ENCODE results near the gene RABAC1. TPM values are rescaled to one million over a fixed set of nuclear protein-coding genes. Genes with fewer than 3 reads are reported as not detected.

RABAC1 gene
- polyA plus RNA-seq, 1 donor from 2014 or later = 290 TPM

GRCh38 chr19:41927497-41928192, 31.5 kb downstream of the RABAC1 start:
- Histone ChIP-seq H3K4me2 (ENCODE audit: low read length) (no peak overlapping the region), H3K27ac (ENCODE audit: low read length) (no peak overlapping the region), H3K9me3 (ENCODE audit: low read length) (no peaks in the 10 kb centered on the region), H3K4me3 (ENCODE audit: low read length) (peak overlapping the region; percentile 61), H3K27me3 (ENCODE audit: insufficient read depth, low read depth, low read length) (peaks cover 96% of the 10 kb centered on the region), H3F3A (ENCODE audit: insufficient read depth, low read length, poor library complexity, severe bottlenecking) (no peaks in the 10 kb centered on the region), H3K9ac (ENCODE audit: low read length) (peak overlapping the region; percentile 7), H4K20me1 (ENCODE audit: insufficient read depth) (no peaks in the 10 kb centered on the region), H3K9me2 (ENCODE audit: insufficient read depth, low read length) (no peaks in the 10 kb centered on the region), H2AFZ (ENCODE audit: low read depth, low read length) (no peak overlapping the region), H3K36me3 (ENCODE audit: insufficient read depth, low read length) (no peaks in the 10 kb centered on the region), H3K79me2 (replicated peaks; ENCODE audit: insufficient read depth, low read length) (no peaks in the 10 kb centered on the region)
- TF ChIP-seq REST (IDR thresholded peaks at IDR 0.05; ENCODE audit: borderline replicate concordance) = no peak

GRCh38 chr19:41926763-41927496, 32.2 kb downstream of the RABAC1 start:
- Histone ChIP-seq H3K79me2 (replicated peaks; ENCODE audit: insufficient read depth, low read length) (no peaks in the 10 kb centered on the region), H3K4me2 (ENCODE audit: low read length) (no peak overlapping the region), H3K4me3 (ENCODE audit: low read length) (no peak overlapping the region), H3K27ac (ENCODE audit: low read length) (no peak overlapping the region), H3F3A (ENCODE audit: insufficient read depth, low read length, poor library complexity, severe bottlenecking) (no peaks in the 10 kb centered on the region), H4K20me1 (ENCODE audit: insufficient read depth) (no peaks in the 10 kb centered on the region), H2AFZ (ENCODE audit: low read depth, low read length) (no peak overlapping the region), H3K9me2 (ENCODE audit: insufficient read depth, low read length) (no peaks in the 10 kb centered on the region), H3K27me3 (ENCODE audit: insufficient read depth, low read depth, low read length) (peaks cover 96% of the 10 kb centered on the region), H3K9ac (ENCODE audit: low read length) (no peak overlapping the region), H3K36me3 (ENCODE audit: insufficient read depth, low read length) (no peaks in the 10 kb centered on the region), H3K9me3 (ENCODE audit: low read length) (no peaks in the 10 kb centered on the region)
- TF ChIP-seq CTCF (IDR thresholded peaks at IDR 0.05; ENCODE audit: poor library complexity, severe bottlenecking) (no peak), TAF1 (IDR thresholded peaks at IDR 0.05; ENCODE audit: low read depth) (no peak)

GRCh38 chr19:41926028-41926762, 32.9 kb downstream of the RABAC1 start:
- H3K4me2 ChIP-seq (ENCODE audit: low read length) = no peak overlapping the region
- H3K9me3 ChIP-seq (ENCODE audit: low read length) = no peaks in the 10 kb centered on the region
- H3K4me3 ChIP-seq (ENCODE audit: low read length) = no peak overlapping the region
- H3K9ac ChIP-seq (ENCODE audit: low read length) = no peak overlapping the region
- H3K79me2 ChIP-seq (replicated peaks; ENCODE audit: insufficient read depth, low read length) = no peaks in the 10 kb centered on the region
- H3F3A ChIP-seq (ENCODE audit: insufficient read depth, low read length, poor library complexity, severe bottlenecking) = no peaks in the 10 kb centered on the region
- H3K9me2 ChIP-seq (ENCODE audit: insufficient read depth, low read length) = no peaks in the 10 kb centered on the region
- H3K36me3 ChIP-seq (ENCODE audit: insufficient read depth, low read length) = no peaks in the 10 kb centered on the region
- peaks cover 96% of the 10 kb centered on the region for H3K27me3 ChIP-seq (ENCODE audit: insufficient read depth, low read depth, low read length)
- H3K27ac ChIP-seq (ENCODE audit: low read length) = no peak overlapping the region
- H2AFZ ChIP-seq (ENCODE audit: low read depth, low read length) = no peak overlapping the region
- H4K20me1 ChIP-seq (ENCODE audit: insufficient read depth) = no peaks in the 10 kb centered on the region
- TF ChIP-seq CTCF (IDR thresholded peaks at IDR 0.05; ENCODE audit: poor library complexity, severe bottlenecking) = no peak
- TF ChIP-seq POLR2AphosphoS5 (IDR thresholded peaks at IDR 0.05) = no peak
- TF ChIP-seq SMC3 (conservative IDR thresholded peaks at IDR 0.05; ENCODE audit: poor library complexity) = no peak
- TF ChIP-seq EZH2 (IDR thresholded peaks at IDR 0.05; ENCODE audit: borderline replicate concordance, insufficient read depth, low read length, poor library complexity, severe bottlenecking) = no peak
- no peak for TF ChIP-seq TAF1 (IDR thresholded peaks at IDR 0.05; ENCODE audit: low read depth)
- TF ChIP-seq EP300 (conservative IDR thresholded peaks at IDR 0.05; ENCODE audit: poor library complexity, severe bottlenecking) = no peak
- TF ChIP-seq MXI1 (conservative IDR thresholded peaks at IDR 0.05; ENCODE audit: poor library complexity, severe bottlenecking) = no peak
